ENCODE results near the gene DEPDC1B.

GRCh38 chr5:60701321-60701968 lies 1.5 kb upstream of the DEPDC1B start:
- TF ChIP-seq ZFP30 (CRISPR knock-in tag; IDR thresholded peaks at IDR 0.05) (no peak), ZNF70 (CRISPR knock-in tag; IDR thresholded peaks at IDR 0.05) (no peak), TCF4 (CRISPR knock-in tag; IDR thresholded peaks at IDR 0.05; ENCODE audit: borderline replicate concordance) (no peak), TOX (CRISPR knock-in tag; IDR thresholded peaks at IDR 0.05; ENCODE audit: borderline replicate concordance) (no peak)
- TF ChIP-seq, protein P1, sequence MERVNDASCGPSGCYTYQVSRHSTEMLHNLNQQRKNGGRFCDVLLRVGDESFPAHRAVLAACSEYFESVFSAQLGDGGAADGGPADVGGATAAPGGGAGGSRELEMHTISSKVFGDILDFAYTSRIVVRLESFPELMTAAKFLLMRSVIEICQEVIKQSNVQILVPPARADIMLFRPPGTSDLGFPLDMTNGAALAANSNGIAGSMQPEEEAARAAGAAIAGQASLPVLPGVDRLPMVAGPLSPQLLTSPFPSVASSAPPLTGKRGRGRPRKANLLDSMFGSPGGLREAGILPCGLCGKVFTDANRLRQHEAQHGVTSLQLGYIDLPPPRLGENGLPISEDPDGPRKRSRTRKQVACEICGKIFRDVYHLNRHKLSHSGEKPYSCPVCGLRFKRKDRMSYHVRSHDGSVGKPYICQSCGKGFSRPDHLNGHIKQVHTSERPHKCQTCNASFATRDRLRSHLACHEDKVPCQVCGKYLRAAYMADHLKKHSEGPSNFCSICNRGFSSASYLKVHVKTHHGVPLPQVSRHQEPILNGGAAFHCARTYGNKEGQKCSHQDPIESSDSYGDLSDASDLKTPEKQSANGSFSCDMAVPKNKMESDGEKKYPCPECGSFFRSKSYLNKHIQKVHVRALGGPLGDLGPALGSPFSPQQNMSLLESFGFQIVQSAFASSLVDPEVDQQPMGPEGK (CRISPR knock-in tag; IDR thresholded peaks at IDR 0.05; ENCODE audit: borderline replicate concordance) = no peak
- TF ChIP-seq, protein P2, sequence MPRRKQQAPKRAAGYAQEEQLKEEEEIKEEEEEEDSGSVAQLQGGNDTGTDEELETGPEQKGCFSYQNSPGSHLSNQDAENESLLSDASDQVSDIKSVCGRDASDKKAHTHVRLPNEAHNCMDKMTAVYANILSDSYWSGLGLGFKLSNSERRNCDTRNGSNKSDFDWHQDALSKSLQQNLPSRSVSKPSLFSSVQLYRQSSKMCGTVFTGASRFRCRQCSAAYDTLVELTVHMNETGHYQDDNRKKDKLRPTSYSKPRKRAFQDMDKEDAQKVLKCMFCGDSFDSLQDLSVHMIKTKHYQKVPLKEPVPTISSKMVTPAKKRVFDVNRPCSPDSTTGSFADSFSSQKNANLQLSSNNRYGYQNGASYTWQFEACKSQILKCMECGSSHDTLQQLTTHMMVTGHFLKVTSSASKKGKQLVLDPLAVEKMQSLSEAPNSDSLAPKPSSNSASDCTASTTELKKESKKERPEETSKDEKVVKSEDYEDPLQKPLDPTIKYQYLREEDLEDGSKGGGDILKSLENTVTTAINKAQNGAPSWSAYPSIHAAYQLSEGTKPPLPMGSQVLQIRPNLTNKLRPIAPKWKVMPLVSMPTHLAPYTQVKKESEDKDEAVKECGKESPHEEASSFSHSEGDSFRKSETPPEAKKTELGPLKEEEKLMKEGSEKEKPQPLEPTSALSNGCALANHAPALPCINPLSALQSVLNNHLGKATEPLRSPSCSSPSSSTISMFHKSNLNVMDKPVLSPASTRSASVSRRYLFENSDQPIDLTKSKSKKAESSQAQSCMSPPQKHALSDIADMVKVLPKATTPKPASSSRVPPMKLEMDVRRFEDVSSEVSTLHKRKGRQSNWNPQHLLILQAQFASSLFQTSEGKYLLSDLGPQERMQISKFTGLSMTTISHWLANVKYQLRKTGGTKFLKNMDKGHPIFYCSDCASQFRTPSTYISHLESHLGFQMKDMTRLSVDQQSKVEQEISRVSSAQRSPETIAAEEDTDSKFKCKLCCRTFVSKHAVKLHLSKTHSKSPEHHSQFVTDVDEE (CRISPR knock-in tag; IDR thresholded peaks at IDR 0.05) = no peak

All from SK-N-SH treated with all-trans-retinoic acid at 6 μM for 48 hours (cell line).